IPS-11a (cell line): ENCODE measurements around the gene MTF2.
"Not testable (repeated sequence)": the region's sequence is repeated elsewhere in the genome, so short reads cannot be mapped to it uniquely, and the experiment has no call there.

ENCODE experiments used
- H3K4me3 ChIP-seq: one replicate; pipeline ENCODE4 v1.5.1; 2013; ENCODE audit warnings: low read depth, low read length, control low read depth

The MTF2 gene

GRCh38 chr1:93137604-93138292 lies 58.7 kb downstream of the MTF2 start:
- H3K4me3 ChIP-seq = no peak overlapping the region

DNA sequence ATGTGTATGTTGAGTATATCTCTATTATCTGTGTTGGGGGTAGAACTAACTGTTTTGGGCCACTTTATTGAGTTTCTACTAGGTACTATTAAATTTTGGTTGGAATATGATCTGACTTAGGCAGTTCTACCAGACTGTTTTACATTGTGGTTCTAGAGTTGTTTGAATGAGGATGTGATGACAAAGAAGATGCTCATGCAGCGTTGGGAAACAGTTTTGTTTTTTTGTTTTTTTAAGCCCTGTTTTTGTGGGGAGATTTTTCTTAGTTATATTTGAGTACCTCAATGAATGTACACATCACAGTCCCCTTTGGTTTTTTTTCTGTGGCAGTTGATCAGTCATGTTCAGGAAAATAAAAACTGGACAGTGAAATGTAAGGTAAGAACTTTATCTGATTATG lies 61.0 kb downstream of the MTF2 start:
- no peak overlapping the region for H3K4me3 ChIP-seq

- no peak overlapping the region for H3K4me3 ChIP-seq
Observed at GRCh38 chr1:93142161-93142560, 63.1 kb downstream of the MTF2 start.

DNA sequence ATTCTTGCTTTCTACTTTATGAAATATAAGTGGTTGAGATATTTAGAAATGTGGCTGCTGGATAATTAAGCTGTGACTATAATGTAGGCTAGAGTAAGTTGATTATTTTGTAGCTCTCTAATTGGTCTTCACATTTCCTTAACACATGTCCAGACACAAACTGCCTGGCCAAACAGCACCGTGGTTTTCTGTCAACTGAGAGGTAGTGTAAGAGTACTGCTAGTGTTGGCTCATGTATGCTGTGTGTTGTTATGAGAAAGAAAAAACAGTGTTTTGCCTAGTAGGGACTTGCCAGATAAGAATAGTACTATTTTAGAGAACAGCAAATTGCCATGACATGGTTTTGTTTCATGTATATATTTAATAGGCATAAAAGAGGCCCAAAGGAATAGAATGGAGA lies 64.1 kb downstream of the MTF2 start:
- no peak overlapping the region for H3K4me3 ChIP-seq

DNA sequence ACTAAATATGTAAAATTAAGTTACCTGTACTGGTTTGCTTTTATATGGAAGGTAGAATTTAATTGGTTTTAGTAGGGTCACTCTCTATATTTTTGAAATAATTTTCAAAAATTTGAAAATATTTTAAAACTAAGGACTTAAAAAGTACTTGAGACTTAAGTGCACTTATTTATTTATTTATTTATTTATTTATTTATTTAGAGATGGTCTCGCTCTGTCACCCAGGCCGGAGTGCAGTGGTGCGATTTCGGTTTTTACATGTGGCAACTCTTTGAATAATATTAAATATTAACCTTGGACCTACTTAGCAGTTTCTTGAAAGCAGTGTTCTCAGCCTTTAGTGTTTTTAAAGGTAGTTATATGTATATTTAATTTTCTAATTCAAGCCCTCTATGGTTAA lies 64.7 kb downstream of the MTF2 start:
- H3K4me3 ChIP-seq = no peak overlapping the region

DNA sequence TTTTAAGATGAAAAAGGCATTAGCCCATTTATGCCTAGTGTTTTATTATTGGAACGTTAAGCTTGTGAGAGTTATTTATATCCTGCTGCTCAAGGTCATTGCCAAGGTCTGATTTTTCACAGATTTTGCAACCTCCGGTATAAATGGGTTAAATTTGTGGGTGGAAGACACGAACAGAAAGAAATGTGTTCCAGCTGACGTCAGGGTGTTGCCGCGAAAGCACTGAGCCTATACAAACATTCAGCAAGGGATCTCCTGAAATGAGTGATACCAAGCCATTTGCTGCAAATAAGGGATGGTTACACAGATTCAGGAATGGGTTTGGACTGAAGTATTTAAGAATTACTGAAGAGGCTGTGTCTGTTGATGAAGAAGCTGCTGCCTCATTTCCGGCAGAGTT lies 68.9 kb downstream of the MTF2 start:
- no peak overlapping the region for H3K4me3 ChIP-seq

GRCh38 chr1:93150729-93151128 lies 71.6 kb downstream of the MTF2 start:
- no peak overlapping the region for H3K4me3 ChIP-seq

- H3K4me3 ChIP-seq = no peak overlapping the region
Observed at GRCh38 chr1:93151474-93151873, 72.4 kb downstream of the MTF2 start.

- no peak overlapping the region for H3K4me3 ChIP-seq
Observed at GRCh38 chr1:93152835-93153234, 73.8 kb downstream of the MTF2 start.

- H3K4me3 ChIP-seq = no peak overlapping the region
Observed at GRCh38 chr1:93154898-93155297, 75.8 kb downstream of the MTF2 start.

DNA sequence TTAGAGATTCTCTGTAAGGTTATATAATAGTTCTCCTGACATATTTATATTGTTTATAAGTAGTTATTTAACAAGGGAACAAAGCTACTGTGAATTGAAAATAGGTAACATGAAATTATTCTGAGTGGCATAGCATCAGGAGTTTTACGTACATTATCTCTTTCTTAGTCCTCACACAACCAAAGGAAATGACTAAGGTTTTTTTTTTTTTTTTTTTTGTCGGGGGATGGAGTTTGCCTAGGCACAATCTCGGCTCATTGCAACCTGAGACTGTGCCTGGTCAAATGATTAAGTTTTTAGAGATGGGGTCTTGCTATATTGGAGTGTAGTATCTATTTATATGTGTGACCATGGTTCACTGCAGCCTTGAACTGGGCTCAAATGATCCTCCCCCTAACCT lies 76.3 kb downstream of the MTF2 start:
- H3K4me3 ChIP-seq = no peak overlapping the region

DNA sequence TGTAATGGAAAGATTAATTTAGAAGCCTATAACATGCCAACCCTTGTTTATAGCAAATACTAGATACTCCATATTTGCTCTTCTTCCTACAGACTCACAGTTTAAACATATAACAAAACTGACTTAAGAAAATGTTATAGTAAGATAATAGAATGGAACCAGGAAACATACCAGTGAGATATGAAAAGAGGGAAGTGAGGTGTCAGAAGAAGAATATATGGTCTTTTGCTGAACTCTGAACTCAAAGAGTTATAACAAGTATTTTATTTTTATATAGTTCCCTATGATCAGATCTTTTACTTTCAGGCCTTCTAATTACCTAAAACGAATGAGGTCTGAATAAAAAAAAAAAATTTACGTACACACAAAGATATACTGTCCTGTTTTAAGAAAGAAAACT lies 80.3 kb downstream of the MTF2 start:
- H3K4me3 ChIP-seq = no peak overlapping the region

- not testable (repeated sequence) for H3K4me3 ChIP-seq
Observed at GRCh38 chr1:93163314-93163713, 84.2 kb downstream of the MTF2 start.

GRCh38 chr1:93164816-93165215 lies 85.7 kb downstream of the MTF2 start:
- H3K4me3 ChIP-seq = no peak overlapping the region

GRCh38 chr1:93165895-93166294 lies 86.8 kb downstream of the MTF2 start:
- H3K4me3 ChIP-seq = not testable (repeated sequence)

- H3K4me3 ChIP-seq = no peak overlapping the region
Observed at GRCh38 chr1:93167006-93167405, 87.9 kb downstream of the MTF2 start.

- H3K4me3 ChIP-seq = not testable (repeated sequence)
Observed at GRCh38 chr1:93170141-93170678, 91.1 kb downstream of the MTF2 start.

DNA sequence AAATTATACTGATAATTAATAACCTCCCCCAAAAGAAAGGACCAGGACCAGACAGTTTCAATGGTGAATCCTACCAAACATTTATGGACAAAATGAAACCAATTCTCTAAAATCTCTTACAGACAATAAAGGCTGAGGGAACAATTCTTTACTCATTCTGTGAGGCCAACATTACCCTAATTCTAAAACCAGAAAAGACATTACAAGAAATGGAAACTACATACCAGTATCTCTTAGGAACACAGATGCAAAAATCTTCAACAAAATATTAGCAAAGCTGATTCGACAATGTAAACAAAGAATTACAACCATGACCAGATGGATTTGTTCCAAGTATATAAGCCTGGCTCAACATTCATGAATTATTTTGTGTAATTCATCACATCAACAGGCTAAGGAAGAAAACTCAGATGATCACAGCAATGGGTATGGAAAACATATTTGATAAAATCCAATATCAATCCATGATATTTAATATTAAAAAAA lies 92.5 kb downstream of the MTF2 start:
- H3K4me3 ChIP-seq = no peak overlapping the region

DNA sequence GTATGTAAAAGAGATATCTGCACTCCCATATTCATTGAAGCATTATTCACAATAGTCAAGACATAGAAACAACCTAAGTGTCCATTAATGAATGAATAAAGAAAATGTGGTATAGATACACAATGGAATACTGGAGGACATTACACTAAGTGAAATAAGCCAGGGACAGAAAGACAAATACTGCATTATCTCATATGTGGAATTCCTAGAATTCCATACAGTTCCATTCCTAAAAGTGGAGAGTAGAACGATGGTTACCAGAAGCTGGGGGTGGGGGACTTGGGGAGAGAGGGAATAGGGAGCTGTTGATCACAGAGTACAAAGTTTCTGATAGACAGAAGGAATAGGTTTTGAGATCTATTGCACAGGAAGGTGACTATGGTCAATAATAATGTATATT lies 93.7 kb downstream of the MTF2 start:
- H3K4me3 ChIP-seq = no peak overlapping the region

- not testable (repeated sequence) for H3K4me3 ChIP-seq
Observed at GRCh38 chr1:93174638-93175037, 95.6 kb downstream of the MTF2 start.

- no peak overlapping the region for H3K4me3 ChIP-seq
Observed at GRCh38 chr1:93177991-93178390, 98.9 kb downstream of the MTF2 start.

DNA sequence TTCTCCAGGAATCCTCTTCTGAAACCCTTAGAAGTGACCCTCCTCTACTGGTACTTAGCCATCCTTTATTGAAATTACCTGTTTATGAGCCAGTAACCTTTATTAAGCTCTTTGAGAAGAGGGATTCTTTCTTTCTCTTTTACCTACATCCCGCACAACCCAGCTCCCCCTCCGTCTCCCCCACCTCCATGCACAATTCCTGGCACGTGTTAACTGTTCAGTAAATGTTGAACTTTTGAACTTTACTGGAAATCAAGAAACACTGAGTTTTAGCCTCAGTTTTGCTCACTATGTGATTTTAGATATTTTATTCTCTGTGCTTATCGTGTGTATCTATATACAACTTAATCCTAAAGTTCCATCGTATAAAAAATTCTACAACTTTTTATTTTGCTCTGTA lies 99.3 kb downstream of the MTF2 start:
- no peak overlapping the region for H3K4me3 ChIP-seq
